Thyroid gland (tissue), 4 donors: Measurements from ENCODE around the gene SLC50A1.

Source experiments
- POLR2A ChIP-seq, 2 donors: fragments of 450-650 bp; IDR thresholded peaks; one replicate each; pipeline ENCODE4 v1.6.1; 2017; ENCODE audit warnings: antibody characterized with exemption in 2 of 2, mild to moderate bottlenecking in 2 of 2, moderate library complexity in 1 of 2
- TF ChIP-seq, protein P1 (sequence below), 6 experiments: fragments of 200-600 bp in 3 of 6; fragments of 450-650 bp in 3 of 6; sonication (generic) in 3 of 6; IDR thresholded peaks; one replicate each; pipeline ENCODE4 v1.5.1; 2016 to 2019; ENCODE audit warnings: antibody characterized with exemption in 6 of 6, mild to moderate bottlenecking in 2 of 6, inconsistent platforms in 1 of 6, moderate library complexity in 1 of 6

DNA sequence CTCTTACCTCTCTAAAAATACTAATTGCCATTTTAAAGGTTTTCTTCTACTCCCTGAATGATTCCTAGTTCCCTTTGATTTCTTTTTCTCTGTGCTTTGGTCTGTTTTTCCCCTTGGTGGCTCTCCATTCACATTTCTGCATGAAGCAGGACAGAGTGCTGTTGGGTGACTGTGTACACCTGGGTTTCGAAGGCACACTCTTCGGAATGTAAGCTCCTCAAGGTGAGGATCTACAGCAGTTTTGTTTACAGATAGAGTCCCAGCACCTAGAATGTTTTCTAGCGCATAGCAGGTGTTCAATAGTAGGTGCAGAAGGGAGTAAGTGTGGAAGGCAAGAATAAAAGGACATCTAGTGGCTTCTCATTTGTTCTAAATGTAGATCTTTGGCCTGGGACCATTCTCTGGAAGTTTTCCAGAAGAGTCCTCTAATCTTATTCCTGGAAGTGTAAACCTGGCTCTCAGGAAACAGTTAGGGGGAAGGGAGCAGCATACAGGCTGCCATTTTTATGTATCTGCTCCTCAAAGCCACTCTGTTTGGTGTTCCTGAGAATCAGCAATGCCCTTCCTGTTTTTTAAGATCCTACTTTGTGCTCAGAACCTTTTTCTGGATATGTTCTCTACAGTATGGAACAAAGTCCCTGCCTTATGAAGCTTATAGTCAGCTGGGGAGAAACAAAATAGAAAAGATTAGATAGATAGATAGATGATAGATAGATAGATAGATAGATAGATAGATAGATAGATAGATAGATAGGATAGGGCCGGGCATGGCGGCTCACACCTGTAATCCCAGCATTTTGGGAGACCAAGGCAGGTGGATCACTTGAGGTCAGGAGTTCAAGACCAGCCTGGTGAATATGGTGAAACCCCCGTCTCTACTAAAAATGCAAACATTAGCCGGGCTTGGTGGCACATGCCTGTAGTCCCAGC, 30.8 kb upstream of the SLC50A1 start:
- TF ChIP-seq, protein P1, sequence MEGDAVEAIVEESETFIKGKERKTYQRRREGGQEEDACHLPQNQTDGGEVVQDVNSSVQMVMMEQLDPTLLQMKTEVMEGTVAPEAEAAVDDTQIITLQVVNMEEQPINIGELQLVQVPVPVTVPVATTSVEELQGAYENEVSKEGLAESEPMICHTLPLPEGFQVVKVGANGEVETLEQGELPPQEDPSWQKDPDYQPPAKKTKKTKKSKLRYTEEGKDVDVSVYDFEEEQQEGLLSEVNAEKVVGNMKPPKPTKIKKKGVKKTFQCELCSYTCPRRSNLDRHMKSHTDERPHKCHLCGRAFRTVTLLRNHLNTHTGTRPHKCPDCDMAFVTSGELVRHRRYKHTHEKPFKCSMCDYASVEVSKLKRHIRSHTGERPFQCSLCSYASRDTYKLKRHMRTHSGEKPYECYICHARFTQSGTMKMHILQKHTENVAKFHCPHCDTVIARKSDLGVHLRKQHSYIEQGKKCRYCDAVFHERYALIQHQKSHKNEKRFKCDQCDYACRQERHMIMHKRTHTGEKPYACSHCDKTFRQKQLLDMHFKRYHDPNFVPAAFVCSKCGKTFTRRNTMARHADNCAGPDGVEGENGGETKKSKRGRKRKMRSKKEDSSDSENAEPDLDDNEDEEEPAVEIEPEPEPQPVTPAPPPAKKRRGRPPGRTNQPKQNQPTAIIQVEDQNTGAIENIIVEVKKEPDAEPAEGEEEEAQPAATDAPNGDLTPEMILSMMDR (IDR thresholded peaks at IDR 0.05), result no peak
- TF ChIP-seq POLR2A (IDR thresholded peaks at IDR 0.05), result no peak
